ENCODE measurements around the gene BPIFB3. TPM values are rescaled to one million over a fixed set of nuclear protein-coding genes. Genes with fewer than 3 reads are reported as not detected.

BPIFB3 gene
- total and polyA plus RNA-seq, 2 of the 13 experiments (the other 11 are each of a cell fraction or from before 2014, with no cell fraction given) = 0.09 TPM; not detected in 1

DNA sequence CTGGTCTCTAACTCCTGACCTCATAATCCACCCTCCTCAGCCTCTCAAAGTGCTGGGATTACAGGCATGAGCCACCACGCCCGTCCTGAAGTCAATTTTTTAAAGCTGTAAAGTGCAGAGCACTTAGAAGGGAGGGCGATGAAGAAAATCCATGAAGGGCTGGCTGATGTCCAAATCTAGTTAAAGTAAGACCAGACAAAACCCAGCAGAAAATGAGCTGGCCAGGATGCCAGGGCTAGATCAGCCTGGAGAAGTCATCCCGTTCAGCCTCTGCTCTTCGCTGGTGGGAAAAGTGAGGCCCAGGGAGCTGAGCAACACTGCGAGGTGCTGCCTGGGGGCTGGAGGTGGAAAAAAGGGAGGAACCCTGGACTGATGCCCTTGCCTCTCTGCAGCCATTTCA lies 28.8 kb downstream of the BPIFB3 start (continued):
- TF ChIP-seq ZNF672 (CRISPR knock-in tag; IDR thresholded peaks at IDR 0.05) (no peak), MAZ (IDR thresholded peaks at IDR 0.05; ENCODE audit: borderline replicate concordance, low read depth, low read length) (no peak), MAZ (CRISPR knock-in tag; IDR thresholded peaks at IDR 0.05; ENCODE audit: low read depth) (no peak)

DNA sequence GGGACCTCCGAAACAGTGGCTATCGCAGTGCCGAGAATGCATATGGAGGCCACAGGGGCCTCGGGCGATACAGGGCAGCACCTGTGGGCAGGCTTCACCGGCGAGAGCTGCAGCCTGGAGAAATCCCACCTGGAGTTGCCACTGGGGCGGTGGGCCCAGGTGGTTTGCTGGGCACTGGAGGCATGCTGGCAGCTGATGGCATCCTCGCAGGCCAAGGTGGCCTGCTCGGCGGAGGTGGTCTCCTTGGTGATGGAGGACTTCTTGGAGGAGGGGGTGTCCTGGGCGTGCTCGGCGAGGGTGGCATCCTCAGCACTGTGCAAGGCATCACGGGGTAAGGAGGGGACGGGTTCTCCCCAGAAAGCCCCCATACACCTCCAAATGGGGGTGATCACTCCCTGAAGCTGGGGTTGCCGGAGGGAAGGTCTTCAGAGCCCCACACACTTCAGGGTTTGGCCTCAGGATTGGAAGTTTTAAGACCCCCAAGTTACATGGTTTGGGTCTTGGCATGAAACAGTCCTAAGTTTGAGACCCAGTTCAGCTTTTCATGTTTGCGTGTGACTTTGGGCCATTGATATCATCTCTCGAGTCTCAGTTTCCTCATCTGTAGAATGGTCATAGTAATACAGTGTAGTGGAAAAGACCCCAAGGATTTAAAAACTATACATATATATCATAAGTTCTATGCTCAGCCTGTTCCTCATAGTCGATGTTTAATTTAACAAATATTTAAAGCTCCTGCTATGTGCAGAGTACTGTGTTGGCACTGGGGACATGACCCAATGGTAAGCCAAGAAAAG lies 30.0 kb downstream of the BPIFB3 start:
- no peak for FAIRE-seq
- H3K27ac ChIP-seq (ENCODE audit: extremely low read length, insufficient read depth, low read length) = no peak overlapping the region
- peaks cover 4% of the 10 kb centered on the region; the same call in 1 of the 2 replicates for H3K4me1 ChIP-seq (ENCODE audit: insufficient read depth, low read length)
- no peaks in the 10 kb centered on the region for H3K36me3 ChIP-seq (replicated peaks in 1 of 2; ENCODE audit: control insufficient read depth in 1 of 2, insufficient read depth in 2 of 2, low read length in 2 of 2)
- no peak for DNase-seq (ENCODE audit: low spot score)
- ChIA-PET CTCF (ENCODE audit: low intra/inter-chr PET ratio, low total read pairs) (no interaction called here), POLR2A (no interaction called here)
- intact Hi-C loops (cut with micrococcal nuclease; ENCODE audit: unreplicated experiment) = no loop called here
- no TSS peak for BruUV-seq (replicated peaks)
- WGBS (ENCODE audit: low lambda C conversion rate) = 61% methylated on average over 19 of the region's 20 CpGs
- in situ Hi-C loops (cut with HindIII; ENCODE audit: extremely low pct_ligation_motif_present, low pct_unique_long_range_greater_than_20kb) = no loop called here
- no peaks in the 10 kb centered on the region for H3K79me2 ChIP-seq (ENCODE audit: insufficient read depth, low read length)
- no peaks in the 10 kb centered on the region for H3K9me3 ChIP-seq (ENCODE audit: low read length)
- H3K27me3 ChIP-seq (ENCODE audit: control insufficient read depth in 1 of 2, insufficient read depth in 2 of 2, low read length in 2 of 2) = peaks cover 0 to 18% of the 10 kb centered on the region in 2 experiments; a peak in 1 of 5 replicates
- no peak for ATAC-seq
- no peak overlapping the region for H2AFZ ChIP-seq (ENCODE audit: low read length)
- no peak overlapping the region for H3K9ac ChIP-seq (ENCODE audit: insufficient read depth, low read depth, low read length)
- TF ChIP-seq ZNF674 (CRISPR knock-in tag; IDR thresholded peaks at IDR 0.05; ENCODE audit: low read depth) = no peak
- no peak for TF ChIP-seq NFE2 (CRISPR knock-in tag; IDR thresholded peaks at IDR 0.05)
- TF ChIP-seq ZNF629 (CRISPR knock-in tag; conservative IDR thresholded peaks at IDR 0.05) = peak; percentile 64; the same call in 1 of the 2 replicates
- peak; percentile 20; the same call in 1 of the 2 replicates for TF ChIP-seq ZNF768 (CRISPR knock-in tag; IDR thresholded peaks at IDR 0.05)
- no peak for TF ChIP-seq POLR2AphosphoS5 (IDR thresholded peaks at IDR 0.05; ENCODE audit: low read depth, low read length)
- TF ChIP-seq, protein P1, sequence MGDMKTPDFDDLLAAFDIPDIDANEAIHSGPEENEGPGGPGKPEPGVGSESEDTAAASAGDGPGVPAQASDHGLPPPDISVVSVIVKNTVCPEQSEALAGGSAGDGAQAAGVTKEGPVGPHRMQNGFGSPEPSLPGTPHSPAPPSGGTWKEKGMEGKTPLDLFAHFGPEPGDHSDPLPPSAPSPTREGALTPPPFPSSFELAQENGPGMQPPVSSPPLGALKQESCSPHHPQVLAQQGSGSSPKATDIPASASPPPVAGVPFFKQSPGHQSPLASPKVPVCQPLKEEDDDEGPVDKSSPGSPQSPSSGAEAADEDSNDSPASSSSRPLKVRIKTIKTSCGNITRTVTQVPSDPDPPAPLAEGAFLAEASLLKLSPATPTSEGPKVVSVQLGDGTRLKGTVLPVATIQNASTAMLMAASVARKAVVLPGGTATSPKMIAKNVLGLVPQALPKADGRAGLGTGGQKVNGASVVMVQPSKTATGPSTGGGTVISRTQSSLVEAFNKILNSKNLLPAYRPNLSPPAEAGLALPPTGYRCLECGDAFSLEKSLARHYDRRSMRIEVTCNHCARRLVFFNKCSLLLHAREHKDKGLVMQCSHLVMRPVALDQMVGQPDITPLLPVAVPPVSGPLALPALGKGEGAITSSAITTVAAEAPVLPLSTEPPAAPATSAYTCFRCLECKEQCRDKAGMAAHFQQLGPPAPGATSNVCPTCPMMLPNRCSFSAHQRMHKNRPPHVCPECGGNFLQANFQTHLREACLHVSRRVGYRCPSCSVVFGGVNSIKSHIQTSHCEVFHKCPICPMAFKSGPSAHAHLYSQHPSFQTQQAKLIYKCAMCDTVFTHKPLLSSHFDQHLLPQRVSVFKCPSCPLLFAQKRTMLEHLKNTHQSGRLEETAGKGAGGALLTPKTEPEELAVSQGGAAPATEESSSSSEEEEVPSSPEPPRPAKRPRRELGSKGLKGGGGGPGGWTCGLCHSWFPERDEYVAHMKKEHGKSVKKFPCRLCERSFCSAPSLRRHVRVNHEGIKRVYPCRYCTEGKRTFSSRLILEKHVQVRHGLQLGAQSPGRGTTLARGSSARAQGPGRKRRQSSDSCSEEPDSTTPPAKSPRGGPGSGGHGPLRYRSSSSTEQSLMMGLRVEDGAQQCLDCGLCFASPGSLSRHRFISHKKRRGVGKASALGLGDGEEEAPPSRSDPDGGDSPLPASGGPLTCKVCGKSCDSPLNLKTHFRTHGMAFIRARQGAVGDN (CRISPR knock-in tag; IDR thresholded peaks at IDR 0.05) = 0 out of 2 replicates have a peak, but pooled peaks have one; percentile 17
- no peak overlapping the region for H3K4me3 ChIP-seq (replicated peaks in 1 of 3; ENCODE audit: insufficient read depth in 1 of 3, low read depth in 2 of 3, low read length in 3 of 3)
- H4K20me1 ChIP-seq (ENCODE audit: insufficient read depth, low read length) = no peaks in the 10 kb centered on the region
- no peak overlapping the region for H3K4me2 ChIP-seq (ENCODE audit: low read depth, low read length)
